ENCODE results near the gene CLEC19A.
"Not testable (repeated sequence)": the region's sequence is repeated elsewhere in the genome, so short reads cannot be mapped to it uniquely, and the experiment has no call there.

Gene CLEC19A

GRCh38 chr16:19287241-19287640 lies 1.7 kb downstream of the CLEC19A start:
- DNase-seq = no peak

- no peak for DNase-seq
Observed at GRCh38 chr16:19288872-19289799, 3.6 kb downstream of the CLEC19A start.

- no peak for DNase-seq
Observed at GRCh38 chr16:19289811-19290485, 4.4 kb downstream of the CLEC19A start.

GRCh38 chr16:19290860-19291259 lies 5.3 kb downstream of the CLEC19A start:
- no peak for DNase-seq

GRCh38 chr16:19291475-19291874 lies 5.9 kb downstream of the CLEC19A start:
- no peak for DNase-seq

- DNase-seq = no peak
Observed at GRCh38 chr16:19292186-19292585, 6.7 kb downstream of the CLEC19A start.

GRCh38 chr16:19294156-19294649 lies 8.7 kb downstream of the CLEC19A start:
- no peak for DNase-seq

GRCh38 chr16:19295393-19295792 lies 9.9 kb downstream of the CLEC19A start:
- no peak for DNase-seq

GRCh38 chr16:19297454-19297853 lies 11.9 kb downstream of the CLEC19A start:
- no peak for DNase-seq

GRCh38 chr16:19299565-19299964 lies 14.0 kb downstream of the CLEC19A start:
- DNase-seq = no peak

GRCh38 chr16:19301931-19302330 lies 16.4 kb downstream of the CLEC19A start:
- DNase-seq = no peak

GRCh38 chr16:19304750-19305149 lies 19.2 kb downstream of the CLEC19A start:
- no peak for DNase-seq

- no peak for DNase-seq
Observed at GRCh38 chr16:19305443-19305842, 19.9 kb downstream of the CLEC19A start.

- DNase-seq = no peak
Observed at GRCh38 chr16:19307587-19308241, 22.2 kb downstream of the CLEC19A start.

GRCh38 chr16:19308392-19308791 lies 22.9 kb downstream of the CLEC19A start:
- no peak for DNase-seq

- no peak for DNase-seq
Observed at GRCh38 chr16:19309178-19309577, 23.6 kb downstream of the CLEC19A start.

- DNase-seq = no peak
Observed at GRCh38 chr16:19314718-19315425, 29.3 kb downstream of the CLEC19A start.

GRCh38 chr16:19315889-19316433 lies 30.4 kb downstream of the CLEC19A start:
- DNase-seq = no peak

GRCh38 chr16:19316846-19317245 lies 31.3 kb downstream of the CLEC19A start:
- DNase-seq = no peak

GRCh38 chr16:19321186-19321585 lies 35.7 kb downstream of the CLEC19A start:
- DNase-seq = not testable (repeated sequence)

- no peak for DNase-seq
Observed at GRCh38 chr16:19323596-19323995, 38.1 kb downstream of the CLEC19A start.

GRCh38 chr16:19328364-19328763 lies 42.8 kb downstream of the CLEC19A start:
- no peak for DNase-seq

Measured in fibroblast of skin of abdomen (primary cell).